MM.1S (cell line): ENCODE results near the gene FBXW7.
A peak's percentile ranks its signal among the peaks of the same experiment; 100 is the strongest.

ENCODE experiments used
- DNase-seq: peaks from one replicate; pipeline ENCODE4 v3.0.0-alpha.2; 2015
- H2AFZ ChIP-seq: fragments of 300-600 bp; sonication (generic); 2 replicates; pipeline ENCODE4 v1.6.0; 2016; ENCODE audit warnings: antibody characterized with exemption, low read length
- H3F3A ChIP-seq: fragments of 300-600 bp; sonication (generic); 2 replicates; pipeline ENCODE4 v1.6.1; 2016; ENCODE audit warnings: mild to moderate bottlenecking, antibody characterized with exemption, low read length, moderate library complexity, mixed read lengths; ENCODE audit not compliant: insufficient read depth
- H3K27ac ChIP-seq: fragments of 300-600 bp; sonication (generic); 2 replicates; pipeline ENCODE4 v1.5.1; 2016; ENCODE audit warnings: mild to moderate bottlenecking, low read length
- H3K27me3 ChIP-seq: fragments of 300-600 bp; sonication (generic); replicated peaks from 2 replicates; pipeline ENCODE4 v1.6.0; 2016; ENCODE audit warnings: low read length; ENCODE audit not compliant: insufficient read depth
- H3K36me3 ChIP-seq: fragments of 300-600 bp; sonication (generic); replicated peaks from 2 replicates; pipeline ENCODE4 v1.6.1; 2016; ENCODE audit warnings: mild to moderate bottlenecking, low read length, mixed read lengths; ENCODE audit not compliant: insufficient read depth
- H3K4me1 ChIP-seq: fragments of 300-600 bp; sonication (generic); 2 replicates; pipeline ENCODE4 v1.6.1; 2016; ENCODE audit warnings: low read length, mixed read lengths
- H3K4me2 ChIP-seq: fragments of 300-600 bp; sonication (generic); 2 replicates; pipeline ENCODE4 v1.6.0; 2016; ENCODE audit warnings: low read depth, low read length
- H3K4me3 ChIP-seq: fragments of 300-600 bp; sonication (generic); 2 replicates; pipeline ENCODE4 v1.5.1; 2016; ENCODE audit warnings: low read length, mixed read lengths
- H3K79me2 ChIP-seq: fragments of 300-600 bp; sonication (generic); 2 replicates; pipeline ENCODE4 v1.6.1; 2016; ENCODE audit warnings: mixed run types, low read length, mixed read lengths
- H3K9ac ChIP-seq: fragments of 300-600 bp; sonication (generic); 2 replicates; pipeline ENCODE4 v1.6.1; 2016; ENCODE audit warnings: low read length, mixed read lengths
- H3K9me2 ChIP-seq: fragments of 300-600 bp; sonication (generic); replicated peaks from 2 replicates; pipeline ENCODE4 v1.6.1; 2016; ENCODE audit warnings: mild to moderate bottlenecking, low read length, mixed read lengths; ENCODE audit not compliant: insufficient read depth
- H3K9me3 ChIP-seq: fragments of 300-600 bp; sonication (generic); replicated peaks from 2 replicates; pipeline ENCODE4 v1.6.1; 2016; ENCODE audit warnings: mild to moderate bottlenecking, low read length, mixed read lengths; ENCODE audit not compliant: insufficient read depth
- H4K20me1 ChIP-seq: fragments of 300-600 bp; sonication (generic); 2 replicates; pipeline ENCODE4 v1.6.1; 2016; ENCODE audit warnings: mild to moderate bottlenecking, low read length, moderate library complexity, mixed read lengths; ENCODE audit not compliant: insufficient read depth
- CTCF ChIP-seq: fragments of 300-600 bp; sonication (generic); IDR thresholded peaks from 2 replicates; pipeline ENCODE4 v1.5.1; 2016; ENCODE audit warnings: antibody characterized with exemption, low read length, mixed read lengths
- EZH2 ChIP-seq: fragments of 300-600 bp; sonication (generic); optimal IDR thresholded peaks from 2 replicates; pipeline ENCODE3; 2017; ENCODE audit warnings: low read depth, mild to moderate bottlenecking, antibody characterized with exemption, low read length, mixed read lengths
- EZH2phosphoT487 ChIP-seq: fragments of 300-600 bp; sonication (generic); IDR thresholded peaks from 2 replicates; pipeline ENCODE4 v1.6.1; 2018; ENCODE audit warnings: antibody characterized with exemption, low read length

FBXW7 gene

GRCh38 chr4:152577708-152578396, 42.0 kb upstream of the FBXW7 start:
- no peak overlapping the region; the same call in 1 of the 2 replicates for H3K27ac ChIP-seq
- H3K4me1 ChIP-seq: peaks cover 17% of the 10 kb centered on the region
- H2AFZ ChIP-seq: 0 out of 2 replicates have a peak overlapping the region, but pooled peaks have one; percentile 4
- no peaks in the 10 kb centered on the region for H4K20me1 ChIP-seq
- H3F3A ChIP-seq: peaks cover 5% of the 10 kb centered on the region; the same call in 1 of the 2 replicates
- H3K27me3 ChIP-seq: no peaks in the 10 kb centered on the region
- H3K79me2 ChIP-seq: no peaks in the 10 kb centered on the region
- H3K9me3 ChIP-seq: no peaks in the 10 kb centered on the region
- TF ChIP-seq CTCF (peak; percentile 8; the same call in 1 of the 2 replicates), EZH2 (no peak)
- no peak overlapping the region for H3K9ac ChIP-seq
- peak overlapping the region; percentile 20 for H3K4me2 ChIP-seq
- H3K9me2 ChIP-seq: no peaks in the 10 kb centered on the region
- no peaks in the 10 kb centered on the region for H3K36me3 ChIP-seq
- no peak for DNase-seq
- no peak overlapping the region for H3K4me3 ChIP-seq

- H3K4me3 ChIP-seq: no peak overlapping the region
- DNase-seq: no peak
- H3K36me3 ChIP-seq: no peaks in the 10 kb centered on the region
- no peaks in the 10 kb centered on the region for H4K20me1 ChIP-seq
- no peaks in the 10 kb centered on the region for H3K9me2 ChIP-seq
- peaks cover 17% of the 10 kb centered on the region for H3K4me1 ChIP-seq
- no peaks in the 10 kb centered on the region for H3K9me3 ChIP-seq
- no peak overlapping the region for H3K27ac ChIP-seq
- H3K79me2 ChIP-seq: no peaks in the 10 kb centered on the region
- H3K4me2 ChIP-seq: no peak overlapping the region
- peaks cover 5% of the 10 kb centered on the region; the same call in 1 of the 2 replicates for H3F3A ChIP-seq
- TF ChIP-seq CTCF: no peak
- no peak for TF ChIP-seq EZH2phosphoT487
- TF ChIP-seq EZH2: no peak
- no peak overlapping the region for H2AFZ ChIP-seq
- no peak overlapping the region for H3K9ac ChIP-seq
- H3K27me3 ChIP-seq: no peaks in the 10 kb centered on the region
These were observed 39.6 kb upstream of the FBXW7 start for GRCh38 chr4:152575533-152575932.

GRCh38 chr4:152573861-152574260, 38.0 kb upstream of the FBXW7 start:
- no peak overlapping the region for H2AFZ ChIP-seq
- no peak overlapping the region for H3K27ac ChIP-seq
- H3K79me2 ChIP-seq: no peaks in the 10 kb centered on the region
- peaks cover 3% of the 10 kb centered on the region; the same call in 1 of the 2 replicates for H3F3A ChIP-seq
- H4K20me1 ChIP-seq: no peaks in the 10 kb centered on the region
- H3K9ac ChIP-seq: no peak overlapping the region
- H3K9me2 ChIP-seq: no peaks in the 10 kb centered on the region
- no peaks in the 10 kb centered on the region for H3K27me3 ChIP-seq
- no peak for DNase-seq
- H3K4me3 ChIP-seq: no peak overlapping the region
- no peaks in the 10 kb centered on the region for H3K36me3 ChIP-seq
- H3K4me2 ChIP-seq: no peak overlapping the region
- TF ChIP-seq CTCF: no peak
- no peak for TF ChIP-seq EZH2
- no peak for TF ChIP-seq EZH2phosphoT487
- peaks cover 13% of the 10 kb centered on the region for H3K4me1 ChIP-seq
- H3K9me3 ChIP-seq: no peaks in the 10 kb centered on the region
